22Rv1 (cell line): Measurements from ENCODE around the gene ERC1.

ENCODE experiments used
- H3K27ac ChIP-seq: fragments of 450-650 bp; 2 replicates; pipeline ENCODE4 v1.5.1; 2017
- CTCF ChIP-seq: fragments of 450-650 bp; IDR thresholded peaks from 2 replicates; pipeline ENCODE4 v1.5.1; 2017; ENCODE audit warnings: mild to moderate bottlenecking
- ZFX ChIP-seq: fragments of 450-650 bp; IDR thresholded peaks from 2 replicates; pipeline ENCODE4 v1.6.1; 2017; ENCODE audit warnings: antibody characterized with exemption, borderline replicate concordance

The ERC1 gene

GRCh38 chr12:1532375-1533165 is 541.5 kb downstream of the ERC1 start:
- TF ChIP-seq CTCF (no peak), ZFX (no peak)
- H3K27ac ChIP-seq = no peak overlapping the region

- peak; percentile 28; the same call in 1 of the 2 replicates for TF ChIP-seq CTCF
- no peak for TF ChIP-seq ZFX
- no peak overlapping the region for H3K27ac ChIP-seq
Observed at GRCh38 chr12:1533205-1533601, 542.2 kb downstream of the ERC1 start.

- H3K27ac ChIP-seq = no peak overlapping the region
- TF ChIP-seq CTCF = peak; percentile 6; the same call in 1 of the 2 replicates
- no peak for TF ChIP-seq ZFX
Observed at GRCh38 chr12:1533602-1534304, 542.7 kb downstream of the ERC1 start.

- no peak overlapping the region for H3K27ac ChIP-seq
- TF ChIP-seq CTCF (no peak), ZFX (no peak)
Observed at GRCh38 chr12:1534748-1535147, 543.7 kb downstream of the ERC1 start.

- TF ChIP-seq CTCF = no peak
- TF ChIP-seq ZFX = no peak
- H3K27ac ChIP-seq = no peak overlapping the region
Observed at GRCh38 chr12:1536817-1537216, 545.8 kb downstream of the ERC1 start.

GRCh38 chr12:1539135-1539534 is 548.1 kb downstream of the ERC1 start:
- TF ChIP-seq CTCF = no peak
- TF ChIP-seq ZFX = no peak

GRCh38 chr12:1540690-1541089 is 549.7 kb downstream of the ERC1 start:
- H3K27ac ChIP-seq = no peak overlapping the region
- no peak for TF ChIP-seq ZFX

More at GRCh38 chr12:1539135-1539534, 548.1 kb downstream of the ERC1 start:
- no peak overlapping the region for H3K27ac ChIP-seq
